Mucosa of gallbladder (tissue), 1 donor: ENCODE measurements around the gene KCTD3. TPM values are rescaled to one million over a fixed set of nuclear protein-coding genes. Genes with fewer than 3 reads are reported as not detected.

Source experiments
- DNase-seq: peaks from one replicate; pipeline ENCODE4 v3.0.0-alpha.2; 2020; ENCODE audit warnings: low spot score
- total RNA-seq: library from RNA; stranded (reverse); gene quantifications from one replicate; pipeline ENCODE4 v1.2.1, GENCODE V29; 2021
- donor health status: DM: no; HTN: no; CAD: no.

The KCTD3 gene
- total RNA-seq, 1 donor from 2014 or later, result 55.7 TPM

DNA sequence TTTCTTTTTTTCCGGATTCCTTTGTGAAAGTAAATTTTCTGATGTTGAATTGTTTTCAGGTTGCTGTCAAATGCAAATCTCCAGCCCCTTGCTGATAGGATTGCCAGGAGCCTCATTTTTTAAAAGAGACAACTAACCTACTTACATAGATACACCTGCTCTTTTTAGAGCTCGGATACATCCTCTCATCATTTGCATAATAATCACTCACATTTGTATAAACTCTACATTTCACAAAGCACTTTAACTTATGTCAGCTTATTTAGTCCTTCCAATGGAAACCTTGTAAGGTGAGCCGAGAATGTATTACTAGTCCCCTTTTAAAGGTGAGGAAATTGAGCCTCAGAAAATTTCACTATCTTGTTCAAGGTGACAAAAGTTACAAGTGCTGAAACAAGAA is 84.8 kb downstream of the KCTD3 start:
- no peak for DNase-seq

DNA sequence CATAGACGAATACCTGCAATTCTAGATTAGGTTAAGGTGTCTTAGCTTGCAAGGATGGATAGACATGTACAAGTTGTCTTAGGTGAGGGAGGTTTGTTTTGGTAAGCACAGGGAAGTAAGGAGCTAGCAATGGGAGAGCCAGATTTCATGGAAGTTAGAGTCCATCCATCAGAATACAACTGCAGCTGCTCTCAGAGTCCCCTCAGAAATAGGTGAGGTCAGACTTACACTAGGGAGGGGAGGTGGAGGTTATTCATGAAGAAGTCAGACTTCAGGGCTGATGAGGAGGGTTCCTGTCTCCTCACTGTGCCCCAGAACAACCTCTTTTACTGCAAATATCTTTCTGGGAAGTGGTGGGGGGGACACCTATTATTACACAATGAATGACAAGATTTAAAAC is 85.3 kb downstream of the KCTD3 start:
- no peak for DNase-seq

DNA sequence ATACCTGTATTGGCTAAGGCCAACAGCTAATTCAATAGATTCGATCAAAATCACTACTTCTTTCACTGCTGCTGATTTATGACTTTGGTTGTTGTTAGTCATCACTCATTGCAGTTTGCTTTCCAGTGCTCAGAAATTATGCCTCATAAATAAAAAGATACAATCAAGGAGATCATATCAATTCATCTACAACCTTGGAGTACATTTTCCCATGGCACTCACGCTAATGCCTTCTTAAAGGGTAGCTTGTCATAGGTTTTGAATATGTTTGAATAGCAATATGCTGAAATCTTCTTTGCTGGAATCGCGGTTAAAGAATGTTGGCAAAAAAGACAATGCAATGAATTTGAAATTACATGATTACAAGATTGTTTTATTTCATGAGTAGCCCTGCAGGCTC is 89.9 kb downstream of the KCTD3 start:
- no peak for DNase-seq

DNA sequence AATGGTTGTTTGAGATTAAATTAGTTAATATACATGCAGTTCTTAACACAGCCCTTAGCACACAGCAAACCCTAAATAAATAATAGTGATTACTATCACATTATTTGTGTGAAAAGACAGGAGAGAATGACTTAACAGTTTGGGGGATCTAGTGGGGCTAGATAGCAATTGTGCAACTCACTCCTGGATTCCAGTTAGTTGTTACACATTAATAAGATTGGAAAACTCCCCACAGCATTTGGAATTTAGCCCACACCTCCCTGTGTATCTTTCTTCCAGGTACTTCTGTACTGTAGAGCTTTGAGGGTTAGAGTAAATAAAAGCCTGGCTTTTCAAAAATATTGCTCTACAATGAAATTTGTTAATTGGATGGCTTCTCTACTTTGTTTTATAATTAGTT is 93.2 kb downstream of the KCTD3 start:
- DNase-seq, result peak; percentile 31

DNA sequence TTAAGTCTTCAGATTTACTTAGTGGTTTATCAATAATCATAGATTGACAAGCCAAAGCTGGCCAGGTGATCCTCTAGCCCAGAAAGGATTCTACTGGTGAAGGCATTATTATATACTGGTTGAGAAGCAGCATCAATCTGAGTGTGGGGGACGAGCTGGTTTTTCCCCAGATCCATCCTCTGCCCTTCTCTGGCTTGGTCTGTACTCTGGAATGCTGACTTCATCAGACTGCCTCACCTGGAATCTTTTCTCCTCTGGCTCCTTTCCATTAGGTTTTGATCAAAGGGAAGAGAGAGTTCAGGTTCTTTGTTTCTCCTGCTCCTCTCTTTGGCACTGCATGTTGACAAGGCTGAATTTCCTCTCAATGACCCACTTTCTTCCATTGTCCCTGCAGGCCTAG is 93.9 kb downstream of the KCTD3 start:
- DNase-seq, result no peak

DNA sequence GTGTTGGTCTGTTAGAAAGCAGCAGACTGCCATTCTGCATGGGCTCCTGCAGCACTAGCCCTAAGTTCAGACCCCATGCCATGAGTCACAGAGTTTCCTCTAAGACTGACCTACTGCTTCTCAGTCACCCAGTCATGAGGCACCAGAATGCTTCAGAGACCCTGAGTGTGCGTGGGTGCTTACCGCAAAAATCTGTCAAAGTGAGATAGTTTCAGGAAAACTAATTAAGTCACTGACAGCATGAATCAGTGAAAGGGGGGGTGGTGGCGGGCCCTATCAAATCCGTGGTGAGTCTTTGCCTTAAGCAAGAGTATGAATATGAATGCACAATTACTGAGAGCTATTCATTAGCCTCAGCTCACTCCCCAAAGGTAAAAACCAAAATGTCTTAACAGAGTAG is 98.1 kb downstream of the KCTD3 start:
- DNase-seq, result no peak

DNA sequence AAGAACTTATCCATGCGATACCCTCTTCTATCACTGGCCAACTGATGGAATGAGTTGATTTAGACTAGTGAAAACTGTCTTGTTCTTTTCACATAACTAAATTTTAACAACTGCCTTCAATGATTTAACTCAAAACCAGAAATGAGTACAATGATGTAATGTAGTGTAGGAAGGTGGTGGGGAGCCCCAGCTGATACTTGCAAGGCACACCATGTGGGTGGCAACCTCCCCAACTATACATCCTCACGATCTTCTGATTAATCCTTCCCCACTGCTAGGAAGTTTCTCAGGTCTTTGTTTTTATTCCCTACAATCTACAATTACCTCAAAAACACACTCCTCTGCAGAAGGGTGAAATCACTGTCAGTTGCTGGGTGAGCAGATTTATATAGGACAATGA is 100.7 kb downstream of the KCTD3 start:
- DNase-seq, result no peak

DNA sequence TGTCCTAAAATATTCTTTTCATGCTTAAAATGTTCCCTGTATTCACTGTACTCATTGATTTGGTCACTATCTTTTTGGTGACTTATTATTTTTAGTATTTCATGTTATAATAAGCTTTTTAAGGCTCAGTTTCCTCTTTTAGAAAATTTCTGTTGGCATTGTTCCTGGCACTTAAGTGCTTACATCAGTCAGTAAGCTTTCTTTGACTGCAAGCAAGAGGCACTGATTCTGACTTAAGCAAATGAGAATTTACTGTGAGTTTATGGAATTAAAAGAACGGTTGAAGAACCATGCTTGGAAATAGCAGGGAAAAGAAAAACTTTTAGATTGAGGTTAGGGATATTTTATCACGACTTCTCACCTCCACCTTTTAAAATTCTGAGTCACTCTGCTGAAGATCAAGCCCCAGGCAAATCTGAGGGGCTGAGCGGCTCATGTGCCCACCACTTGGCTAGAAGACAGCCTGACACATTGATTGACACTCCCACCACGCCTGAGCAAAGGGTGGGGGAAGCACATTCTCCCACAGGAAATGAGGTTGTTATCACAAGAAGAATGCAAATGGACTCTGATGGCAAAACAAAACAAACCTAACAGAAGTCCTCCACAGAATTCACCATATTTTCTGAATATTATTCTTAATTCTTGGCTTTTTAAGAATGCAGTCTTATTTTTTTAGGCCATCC is 102.8 kb downstream of the KCTD3 start:
- no peak for DNase-seq
